NCI-H526 (cell line): ENCODE measurements around the gene SUDS3.

Experiments used
- DNase-seq, 2 experiments: peaks; one replicate each; lab custom pipeline; 2025; lab: John Stamatoyannopoulos, UW

Gene SUDS3

DNA sequence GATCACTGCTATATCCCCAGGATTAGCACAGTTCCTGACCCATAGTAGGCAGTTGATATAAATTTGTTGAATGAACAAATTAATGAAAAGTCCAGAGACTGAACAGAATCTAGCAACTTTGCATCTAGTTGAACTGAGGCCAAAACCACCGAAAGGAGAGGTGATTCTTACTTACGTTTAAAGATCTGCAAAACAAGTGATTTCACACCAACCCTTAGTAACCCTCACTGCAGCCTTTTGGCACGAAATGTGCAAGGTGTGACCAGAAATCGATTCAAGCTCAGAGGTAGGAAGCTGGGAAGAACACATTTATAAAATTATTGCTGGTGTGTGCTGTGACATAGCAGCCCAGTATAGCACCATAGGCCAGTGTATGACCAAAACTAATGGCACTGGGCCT is 70.8 kb downstream of the SUDS3 start:
- DNase-seq = no peak

DNA sequence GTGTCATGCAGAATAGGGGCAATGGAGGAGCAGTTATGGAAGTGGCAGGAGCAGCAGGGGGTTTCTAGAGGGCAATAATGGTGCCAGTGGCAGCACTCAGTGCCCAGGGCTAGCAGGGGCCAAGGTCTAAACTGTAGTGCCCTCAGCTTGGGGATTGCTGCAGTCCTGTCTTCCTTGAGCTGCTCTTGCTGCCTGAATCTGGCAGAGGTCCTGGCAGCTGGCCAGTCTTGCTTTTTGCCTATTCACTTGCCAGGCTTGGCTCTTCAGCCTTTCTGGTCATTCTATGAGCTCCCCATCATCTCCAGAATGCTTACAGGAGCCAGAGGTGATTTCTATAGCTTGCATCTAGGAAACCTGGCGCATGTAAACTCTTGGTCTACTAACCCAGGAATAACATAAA is 72.0 kb downstream of the SUDS3 start:
- DNase-seq = no peak

DNA sequence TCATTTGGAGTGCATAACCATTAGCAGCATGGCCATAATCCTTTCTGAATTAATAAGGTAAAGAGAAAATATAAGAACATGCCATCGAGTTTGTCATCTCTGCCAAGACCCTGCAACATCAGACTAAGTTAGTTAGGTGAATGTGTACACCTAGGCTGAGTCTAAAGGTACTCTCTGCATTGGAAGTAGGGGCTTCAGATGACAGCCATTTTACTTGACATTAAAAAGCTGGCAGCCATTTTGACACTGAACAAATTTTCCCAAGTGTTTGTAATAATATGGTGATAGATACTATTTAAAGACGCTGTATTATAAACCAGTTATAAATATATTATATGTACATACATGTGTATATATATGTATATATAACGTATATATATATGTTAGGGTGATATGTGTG is 79.0 kb downstream of the SUDS3 start:
- DNase-seq = no peak

DNA sequence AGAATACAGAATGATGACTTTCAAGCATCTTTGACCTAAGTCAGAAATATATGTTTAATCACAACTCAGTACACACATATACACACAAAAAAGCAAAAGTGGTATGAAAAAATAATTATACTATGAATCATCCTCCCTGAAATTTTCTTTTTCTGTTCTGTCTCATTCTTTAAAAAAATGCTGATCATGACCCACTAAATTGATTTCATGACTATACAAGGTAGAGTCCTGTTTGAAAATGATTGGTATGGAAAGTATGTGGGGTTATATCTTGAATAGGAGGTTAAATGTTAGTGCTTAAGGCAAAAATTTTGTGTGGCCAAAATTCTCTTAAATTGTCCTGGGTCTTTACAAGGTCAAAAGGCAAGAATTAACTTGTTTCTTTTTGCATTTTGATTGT is 80.4 kb downstream of the SUDS3 start:
- no peak for DNase-seq

DNA sequence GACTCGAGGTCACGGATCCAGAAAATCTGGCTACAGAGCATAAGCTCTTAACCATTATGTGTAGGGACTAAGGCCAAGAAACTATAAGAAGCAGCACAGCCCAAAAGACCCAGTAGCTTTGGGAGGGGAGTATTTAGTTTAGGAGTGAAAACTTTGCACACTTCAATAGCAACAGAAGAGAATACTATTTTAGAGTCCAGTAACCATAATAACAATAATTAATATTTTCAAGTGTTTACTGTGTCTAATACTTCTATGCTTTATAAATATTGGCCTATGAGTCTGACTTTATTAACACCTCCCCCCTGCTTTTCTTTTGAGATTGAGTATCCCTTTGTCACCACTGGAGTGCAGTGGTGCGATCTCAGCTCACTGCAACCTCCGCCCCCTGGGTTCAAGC is 82.8 kb downstream of the SUDS3 start:
- DNase-seq = no peak

DNA sequence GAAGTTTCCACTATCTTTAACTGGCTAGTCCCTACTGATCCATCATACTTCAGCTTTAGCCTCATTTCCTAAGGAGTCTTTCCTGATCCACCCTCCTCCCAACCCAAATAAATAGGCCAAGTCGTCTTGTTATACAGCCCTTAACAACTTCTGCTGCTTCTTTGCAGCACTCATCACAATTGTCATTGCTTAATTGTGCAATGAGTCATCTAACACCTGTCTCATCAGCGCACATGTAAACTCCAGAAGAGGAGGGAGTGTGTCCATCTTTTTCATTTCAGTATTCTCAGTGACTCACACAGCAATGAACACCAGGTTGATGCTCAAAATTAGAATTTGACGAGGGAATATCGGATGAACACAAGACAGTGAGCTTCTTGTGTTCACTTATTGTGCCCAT is 87.3 kb downstream of the SUDS3 start:
- no peak for DNase-seq

DNA sequence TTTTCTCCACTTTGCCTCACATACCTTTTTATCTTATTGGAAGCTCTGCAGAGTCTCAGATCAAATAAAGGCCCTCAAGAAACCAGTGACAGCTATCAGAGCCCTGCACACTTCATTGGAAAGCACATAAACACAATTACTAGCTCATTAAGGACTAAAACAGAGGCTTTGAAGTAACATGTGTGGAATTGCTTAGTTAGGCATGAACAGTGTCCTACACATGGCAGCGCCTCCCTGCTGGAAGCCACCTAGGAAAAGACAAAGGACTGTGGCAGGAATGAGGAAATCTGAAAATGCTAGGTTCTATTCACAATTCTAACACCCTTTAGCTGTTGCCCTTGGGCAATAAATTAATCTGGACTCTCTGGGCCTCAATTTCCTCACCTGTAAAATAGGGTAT is 89.4 kb downstream of the SUDS3 start:
- DNase-seq = no peak
